K562 (cell line): ENCODE data around the gene ZBTB46. TPM values are rescaled to one million over a fixed set of nuclear protein-coding genes. Genes with fewer than 3 reads are reported as not detected.

Experiments
- CCNT2 ChIP-seq: IDR thresholded peaks from 2 replicates; pipeline ENCODE4 v1.6.1; 2011; ENCODE audit warnings: borderline replicate concordance, low read depth, mild to moderate bottlenecking, moderate library complexity, mixed read lengths, low read length; ENCODE audit not compliant: insufficient read length; ENCODE audit errors: extremely low read depth
- CREM ChIP-seq: IDR thresholded peaks from 2 replicates; pipeline ENCODE4 v1.6.1; 2014; ENCODE audit warnings: antibody characterized with exemption, low read depth
- DMBX1 ChIP-seq: fragments of 250-450 bp; sonication (Bioruptor Pico); IDR thresholded peaks from 2 replicates; pipeline ENCODE4 v1.8.0; 2022; ENCODE audit warnings: inconsistent platforms, mild to moderate bottlenecking, moderate library complexity, borderline replicate concordance
- EGR1 ChIP-seq: fragments of 450-650 bp; conservative IDR thresholded peaks from 2 replicates; pipeline ENCODE4 v1.6.1; 2017; ENCODE audit warnings: mild to moderate bottlenecking
- FOXJ3 ChIP-seq: sonication (generic); formaldehyde crosslinking; IDR thresholded peaks from 2 replicates; pipeline ENCODE4 v1.4.0; 2020; ENCODE audit warnings: mild to moderate bottlenecking, missing genetic modification reagents
- HDAC8 ChIP-seq: fragments of 450-650 bp; IDR thresholded peaks from 2 replicates; pipeline ENCODE4 v1.6.1; 2016; ENCODE audit warnings: mild to moderate bottlenecking, missing genetic modification characterization, moderate library complexity, missing compliant biosample characterization
- MBD2 ChIP-seq: sonication (generic); IDR thresholded peaks from 2 replicates; pipeline ENCODE4 v1.6.1; 2016; ENCODE audit warnings: low read depth, borderline replicate concordance
- MXI1 ChIP-seq: IDR thresholded peaks from 2 replicates; pipeline ENCODE4 v1.6.1; 2011; ENCODE audit warnings: low read depth, mild to moderate bottlenecking, improper control_type of control experiment, low read length
- NEUROD1 ChIP-seq: fragments of 150-350 bp; IDR thresholded peaks from 2 replicates; pipeline ENCODE4 v1.6.1; 2014; ENCODE audit warnings: borderline replicate concordance, low read length, low read depth; ENCODE audit not compliant: partially characterized antibody
- NR2C1 ChIP-seq, 2 experiments: fragments of 450-650 bp; IDR thresholded peaks; 2 replicates each; pipeline ENCODE4 v1.6.1; 2017; ENCODE audit warnings: mild to moderate bottlenecking in 2 of 2, antibody characterized with exemption in 1 of 2, inconsistent platforms in 1 of 2, missing compliant biosample characterization in 1 of 2, missing genetic modification characterization in 1 of 2
- NR2F6 ChIP-seq: fragments of 450-650 bp; formaldehyde crosslinking; IDR thresholded peaks from 2 replicates; pipeline ENCODE4 v1.4.0; 2020; ENCODE audit warnings: mild to moderate bottlenecking
- NR3C1 ChIP-seq: sonication (generic); formaldehyde crosslinking; IDR thresholded peaks from 2 replicates; pipeline ENCODE4 v1.8.1; 2022; ENCODE audit warnings: missing genetic modification reagents
- PBX2 ChIP-seq, 2 experiments: IDR thresholded peaks in 1 of 2; conservative IDR thresholded peaks in 1 of 2; 2 replicates each; pipeline ENCODE4 v1.6.1; 2016; ENCODE audit warnings: low read depth in 2 of 2, mild to moderate bottlenecking in 1 of 2, missing compliant biosample characterization in 1 of 2, missing genetic modification characterization in 1 of 2, moderate library complexity in 1 of 2
- POLR3G ChIP-seq: IDR thresholded peaks from 2 replicates; pipeline ENCODE4 v1.6.1; 2011; ENCODE audit not compliant: insufficient read length, insufficient replicate concordance; ENCODE audit errors: extremely low read depth
- RFX7 ChIP-seq: fragments of 250-450 bp; sonication (Bioruptor Pico); IDR thresholded peaks from 2 replicates; pipeline ENCODE4 v1.5.1; 2021; ENCODE audit warnings: mild to moderate bottlenecking
- TAF9B ChIP-seq: fragments of 450-650 bp; IDR thresholded peaks from 2 replicates; pipeline ENCODE4 v1.6.1; 2018; ENCODE audit warnings: mild to moderate bottlenecking; ENCODE audit not compliant: partially characterized antibody
- THAP12 ChIP-seq: fragments of 250-450 bp; sonication (Bioruptor Pico); IDR thresholded peaks from 2 replicates; pipeline ENCODE4 v1.9.0; 2021; ENCODE audit warnings: mild to moderate bottlenecking, inconsistent platforms
- TRIM28 ChIP-seq: fragments of 450-650 bp; IDR thresholded peaks from 2 replicates; pipeline ENCODE4 v1.6.1; 2017
- ZNF124 ChIP-seq: sonication (generic); formaldehyde crosslinking; IDR thresholded peaks from 2 replicates; pipeline ENCODE4 v1.8.1; 2022; ENCODE audit warnings: missing genetic modification reagents
- ZNF277 ChIP-seq: fragments of 250-450 bp; sonication (Bioruptor Pico); IDR thresholded peaks from 2 replicates; pipeline ENCODE4 v1.8.0; 2022; ENCODE audit warnings: inconsistent platforms, mild to moderate bottlenecking, moderate library complexity, borderline replicate concordance
- ZNF3 ChIP-seq: fragments of 250-450 bp; sonication (Bioruptor Pico); IDR thresholded peaks from 2 replicates; pipeline ENCODE4 v1.5.0; 2021; ENCODE audit warnings: mild to moderate bottlenecking, moderate library complexity
- ZNF311 ChIP-seq: fragments of 250-450 bp; sonication (Bioruptor Pico); IDR thresholded peaks from 2 replicates; pipeline ENCODE4 v1.4.0; 2020; ENCODE audit warnings: mild to moderate bottlenecking, moderate library complexity
- ZNF324 ChIP-seq: fragments of 250-450 bp; sonication (Bioruptor Pico); IDR thresholded peaks from 2 replicates; pipeline ENCODE4 v1.4.0; 2020; ENCODE audit warnings: mild to moderate bottlenecking
- polyA plus RNA-seq, 8 experiments: library from polyadenylated mRNA; depleted of rRNA in 4 of 8; stranded (reverse) in 5 of 8; unstranded in 3 of 8; fragments of >200 nt; fragmentation: Nextera tagmentation in 2 of 8; fragmentation: Illumina TruSeq in 1 of 8; extraction: Ambion mirVana in 2 of 8; extraction: Trizol in 1 of 8; gene quantifications; 2 replicates each; pipeline versions ENCODE4 v1.2.1 to v1.2.3, GENCODE V29; 2011 to 2014; ENCODE audit warnings: inconsistent platforms in 1 of 8, missing spikeins in 1 of 8
- total RNA-seq, 7 experiments: library from RNA; depleted of rRNA in 6 of 7; stranded (reverse); fragments of >200 nt in 6 of 7; fragmentation: Illumina TruSeq in 2 of 7; extraction: Trizol in 2 of 7; gene quantifications; 2 replicates each; pipeline versions ENCODE4 v1.2.1 to v1.2.3, GENCODE V29; 2011 to 2021; ENCODE audit warnings: low replicate concordance in 1 of 7

Gene ZBTB46
- total and polyA plus RNA-seq, 9 of the 15 experiments (the other 6 are each of a cell fraction or from before 2014, with no cell fraction given) = 0.29 to 4.1 (median 1.1) TPM

- TF ChIP-seq PBX2 (CRISPR knock-in tag; IDR thresholded peaks at IDR 0.05; ENCODE audit: low read depth) (no peak), PBX2 (tag; conservative IDR thresholded peaks at IDR 0.05; ENCODE audit: low read depth) (no peak), NR3C1 (no peak), ZNF124 (no peak), NR2F6 (CRISPR knock-in tag) (no peak), TAF9B (peak; percentile 74), NR2C1 (IDR thresholded peaks at IDR 0.05) (peak; percentile 88), NR2C1 (tag; IDR thresholded peaks at IDR 0.05) (peak; percentile 86), DMBX1 (no peak), MXI1 (peak; percentile 84), MBD2 (peak; percentile 93), ZNF277 (CRISPR knock-in tag) (no peak), HDAC8 (tag) (no peak), FOXJ3 (CRISPR knock-in tag) (no peak), EGR1 (peak; percentile 55), ZNF3 (CRISPR knock-in tag) (no peak), CREM (peak; percentile 99), THAP12 (CRISPR knock-in tag) (peak; percentile 25; the same call in 1 of the 2 replicates), ZNF311 (CRISPR knock-in tag) (no peak), TRIM28 (no peak; the same call in 1 of the 2 replicates), POLR3G (no peak), ZNF324 (CRISPR knock-in tag) (no peak), NEUROD1 (peak; percentile 88), CCNT2 (peak; percentile 78), RFX7 (CRISPR knock-in tag) (no peak)
Measured at GRCh38 chr20:63864978-63865640, 34.0 kb upstream of the ZBTB46 start, which contains the start of gene TPD52L2 (continued).
